Activated B cell treated with CpG ODN at 0.5 μM for 24 hours (primary cell): ENCODE data around the gene THSD4. TPM values are rescaled to one million over a fixed set of nuclear protein-coding genes. Genes with fewer than 3 reads are reported as not detected.

Experiments
- ATAC-seq: fragments of 200-7000 bp; cut with Tn5 transposase; one replicate; pipeline ENCODE4 v1.10.0; 2021; ENCODE audit warnings: low read depth, mild to moderate bottlenecking, moderate library complexity
- CTCF ChIA-PET: fragments of 350-600 bp; sonication (Branson Sonifier 250); formaldehyde crosslinking; loops from one replicate; lab custom pipeline; 2021; ENCODE audit warnings: antibody characterized with exemption; lab: Charles Lee
- POLR2A ChIA-PET: fragments of 350-600 bp; sonication (Branson Sonifier 250); formaldehyde crosslinking; loops from one replicate; lab custom pipeline; 2021; ENCODE audit warnings: antibody characterized with exemption; lab: Charles Lee
- DNase-seq: peaks from one replicate; pipeline ENCODE4 v3.0.0; 2022
- H3K27ac Mint-ChIP-seq: one replicate; pipeline ENCODE4 v1.8.0; 2020; ENCODE audit warnings: mixed read lengths
- H3K27me3 Mint-ChIP-seq: one replicate; pipeline ENCODE4 v1.8.0; 2021; ENCODE audit warnings: mixed read lengths
- H3K36me3 Mint-ChIP-seq: one replicate; pipeline ENCODE4 v1.8.0; 2021; ENCODE audit warnings: low read depth, mixed read lengths
- H3K4me1 Mint-ChIP-seq: one replicate; pipeline ENCODE4 v1.8.0; 2021; ENCODE audit warnings: mixed read lengths
- H3K4me3 Mint-ChIP-seq: one replicate; pipeline ENCODE4 v1.8.0; 2020; ENCODE audit warnings: mild to moderate bottlenecking, mixed read lengths
- H3K9me3 Mint-ChIP-seq: one replicate; pipeline ENCODE4 v1.8.0; 2020; ENCODE audit warnings: mixed read lengths
- intact Hi-C: fragments of 100-400 bp; cut with micrococcal nuclease; formaldehyde crosslinking; loops from one replicate; pipeline ENCODE4 v1.15.1; 2024
- total RNA-seq: library from RNA; stranded (reverse); gene quantifications from 2 replicates; pipeline ENCODE4 v1.2.3, GENCODE V29; 2022
- TF ChIP-seq, protein P1 (sequence below): fragments of 200-600 bp; IDR thresholded peaks from one replicate; pipeline ENCODE4 v1.8.0; 2022; ENCODE audit warnings: antibody characterized with exemption, mild to moderate bottlenecking

THSD4 gene
- total RNA-seq, 1 donor from 2014 or later: not detected

GRCh38 chr15:71517751-71518150, 402.5 kb downstream of the THSD4 start:
- POLR2A ChIA-PET: no interaction called here
- Mint-ChIP-seq H3K36me3 (no peaks in the 10 kb centered on the region), H3K4me3 (no peak overlapping the region), H3K27ac (no peak overlapping the region), H3K4me1 (no peaks in the 10 kb centered on the region), H3K27me3 (peaks cover 8% of the 10 kb centered on the region), H3K9me3 (no peaks in the 10 kb centered on the region)
- DNase-seq: no peak
- intact Hi-C loops: no loop called here
- TF ChIP-seq, protein P1, sequence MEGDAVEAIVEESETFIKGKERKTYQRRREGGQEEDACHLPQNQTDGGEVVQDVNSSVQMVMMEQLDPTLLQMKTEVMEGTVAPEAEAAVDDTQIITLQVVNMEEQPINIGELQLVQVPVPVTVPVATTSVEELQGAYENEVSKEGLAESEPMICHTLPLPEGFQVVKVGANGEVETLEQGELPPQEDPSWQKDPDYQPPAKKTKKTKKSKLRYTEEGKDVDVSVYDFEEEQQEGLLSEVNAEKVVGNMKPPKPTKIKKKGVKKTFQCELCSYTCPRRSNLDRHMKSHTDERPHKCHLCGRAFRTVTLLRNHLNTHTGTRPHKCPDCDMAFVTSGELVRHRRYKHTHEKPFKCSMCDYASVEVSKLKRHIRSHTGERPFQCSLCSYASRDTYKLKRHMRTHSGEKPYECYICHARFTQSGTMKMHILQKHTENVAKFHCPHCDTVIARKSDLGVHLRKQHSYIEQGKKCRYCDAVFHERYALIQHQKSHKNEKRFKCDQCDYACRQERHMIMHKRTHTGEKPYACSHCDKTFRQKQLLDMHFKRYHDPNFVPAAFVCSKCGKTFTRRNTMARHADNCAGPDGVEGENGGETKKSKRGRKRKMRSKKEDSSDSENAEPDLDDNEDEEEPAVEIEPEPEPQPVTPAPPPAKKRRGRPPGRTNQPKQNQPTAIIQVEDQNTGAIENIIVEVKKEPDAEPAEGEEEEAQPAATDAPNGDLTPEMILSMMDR: no peak
- ATAC-seq: no peak
- CTCF ChIA-PET: no interaction called here

DNA sequence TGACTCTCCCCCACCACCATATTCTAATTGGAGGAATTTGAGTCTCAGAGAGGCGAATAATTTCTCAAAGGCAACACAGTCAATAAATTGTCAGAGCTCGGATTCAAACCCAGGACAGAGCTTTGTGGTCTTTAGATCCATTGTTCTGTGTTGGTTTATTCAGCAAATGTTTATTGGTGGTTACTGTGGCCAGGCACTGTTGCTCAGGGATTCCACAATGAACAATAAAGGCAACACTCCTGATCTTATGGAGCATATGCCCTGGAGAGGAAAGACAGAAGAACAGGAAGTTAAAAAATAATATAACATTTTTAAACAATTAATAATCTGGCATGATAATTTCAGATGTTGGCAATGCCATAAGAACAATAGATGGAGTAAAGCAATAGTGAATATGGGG, 403.4 kb downstream of the THSD4 start:
- Mint-ChIP-seq H3K4me3 (no peak overlapping the region), H3K36me3 (no peaks in the 10 kb centered on the region), H3K4me1 (no peaks in the 10 kb centered on the region), H3K27me3 (peaks cover 8% of the 10 kb centered on the region), H3K27ac (no peak overlapping the region), H3K9me3 (no peaks in the 10 kb centered on the region)
- no peak for ATAC-seq
- POLR2A ChIA-PET: no interaction called here
- intact Hi-C loops: no loop called here
- TF ChIP-seq, protein P1: no peak
- CTCF ChIA-PET: no interaction called here
- no peak for DNase-seq

GRCh38 chr15:71526060-71526820, 411.0 kb downstream of the THSD4 start:
- intact Hi-C loops: no loop called here
- Mint-ChIP-seq H3K36me3 (no peaks in the 10 kb centered on the region), H3K27ac (no peak overlapping the region), H3K27me3 (peaks cover 12% of the 10 kb centered on the region), H3K4me1 (no peaks in the 10 kb centered on the region), H3K9me3 (no peaks in the 10 kb centered on the region), H3K4me3 (no peak overlapping the region)
- TF ChIP-seq, protein P1: no peak
- ChIA-PET CTCF (no interaction called here), POLR2A (no interaction called here)
- DNase-seq: no peak
- no peak for ATAC-seq

DNA sequence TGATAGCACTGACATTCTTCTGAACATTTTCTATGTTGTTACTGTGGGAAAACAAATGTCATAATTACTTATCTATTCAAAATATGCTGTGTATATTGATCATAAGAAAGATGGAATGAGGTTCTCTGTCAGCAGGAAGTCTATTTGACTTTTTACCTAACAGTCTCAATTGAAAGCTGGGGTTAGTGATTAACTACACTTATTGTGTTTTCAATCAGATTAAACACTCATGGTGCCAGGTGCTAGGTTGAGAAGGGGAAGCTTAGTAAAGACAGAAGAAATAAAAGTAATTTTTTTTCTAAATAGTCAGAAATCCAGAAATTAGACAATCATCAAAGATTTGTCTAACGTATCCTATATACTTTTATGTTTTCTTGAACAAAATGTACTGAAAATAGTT, 414.1 kb downstream of the THSD4 start:
- H3K27ac Mint-ChIP-seq: no peak overlapping the region
- CTCF ChIA-PET: no interaction called here

DNA sequence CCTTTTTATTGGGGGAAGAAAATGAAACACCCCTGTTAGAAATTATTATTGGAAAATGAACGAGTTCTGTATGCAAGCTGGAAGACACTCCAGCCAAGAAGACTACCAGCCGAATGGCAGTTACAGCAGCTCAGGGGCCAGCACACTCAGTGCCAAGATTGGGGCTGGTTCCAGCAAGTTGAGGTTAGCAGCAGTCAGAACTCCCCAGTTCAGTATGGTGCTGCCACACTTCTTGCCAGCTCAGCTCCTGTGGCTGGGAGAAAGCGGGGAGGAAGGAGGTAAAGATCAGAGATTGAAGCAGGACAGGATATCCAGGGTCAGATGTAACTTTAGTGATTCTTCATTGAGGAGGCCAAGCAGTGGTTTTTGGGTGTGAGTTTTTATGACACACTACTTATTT, 414.8 kb downstream of the THSD4 start:
- no peak for ATAC-seq
- intact Hi-C loops: no loop called here
- Mint-ChIP-seq H3K27me3 (peaks cover 9% of the 10 kb centered on the region), H3K27ac (no peak overlapping the region), H3K9me3 (peaks cover 6% of the 10 kb centered on the region), H3K4me1 (no peaks in the 10 kb centered on the region), H3K4me3 (no peak overlapping the region), H3K36me3 (no peaks in the 10 kb centered on the region)
- no peak for DNase-seq
- TF ChIP-seq, protein P1: no peak
- ChIA-PET CTCF (no interaction called here), POLR2A (no interaction called here)

More for the DNA sequence above, 414.1 kb downstream of the THSD4 start:
- no peak for ATAC-seq
- no peaks in the 10 kb centered on the region for H3K36me3 Mint-ChIP-seq
- H3K4me3 Mint-ChIP-seq: no peak overlapping the region
- no peaks in the 10 kb centered on the region for H3K4me1 Mint-ChIP-seq
- DNase-seq: no peak
- TF ChIP-seq, protein P1: no peak
- intact Hi-C loops: no loop called here
- POLR2A ChIA-PET: no interaction called here
- H3K9me3 Mint-ChIP-seq: peaks cover 6% of the 10 kb centered on the region
- H3K27me3 Mint-ChIP-seq: peaks cover 9% of the 10 kb centered on the region
